Thymus (tissue), 11 donors: ENCODE results near the gene CTAGE8. TPM values are rescaled to one million over a fixed set of nuclear protein-coding genes. Genes with fewer than 3 reads are reported as not detected.
"Not testable (repeated sequence)": the region's sequence is repeated elsewhere in the genome, so short reads cannot be mapped to it uniquely, and the experiment has no call there.

Source experiments
- DNase-seq, 9 donors: peaks; one replicate each; pipeline ENCODE4 v3.0.0-alpha.2; 2013; ENCODE audit warnings: low spot score in 9 of 9, low read depth in 6 of 9, missing footprints in 1 of 9
- H3K27ac ChIP-seq, 2 donors: one replicate each; pipeline ENCODE4 v1.5.1; 2013; ENCODE audit warnings: control low read depth in 1 of 2, low read depth in 1 of 2, low read length in 1 of 2, mild to moderate bottlenecking in 1 of 2, moderate library complexity in 1 of 2
- H3K27me3 ChIP-seq, 2 donors: one replicate each; pipeline ENCODE4 v1.5.1; 2013; ENCODE audit warnings: low read length in 1 of 2; ENCODE audit not compliant: control insufficient read depth in 2 of 2, insufficient read depth in 1 of 2
- H3K36me3 ChIP-seq, 2 donors: one replicate each; pipeline ENCODE4 v1.5.1; 2013; ENCODE audit warnings: low read length in 1 of 2, mild to moderate bottlenecking in 1 of 2, moderate library complexity in 1 of 2; ENCODE audit not compliant: control insufficient read depth in 2 of 2, insufficient read depth in 2 of 2
- H3K4me1 ChIP-seq, 2 donors: one replicate each; pipeline ENCODE4 v1.5.1; 2013; ENCODE audit warnings: low read length in 2 of 2; ENCODE audit not compliant: control insufficient read depth in 2 of 2, insufficient read depth in 2 of 2
- H3K4me3 ChIP-seq, 2 donors: one replicate each; pipeline ENCODE4 v1.5.1; 2013; ENCODE audit warnings: low read length in 2 of 2, control low read depth in 1 of 2, mild to moderate bottlenecking in 1 of 2
- H3K9me3 ChIP-seq, 2 donors: one replicate each; pipeline ENCODE4 v1.5.1; 2013; ENCODE audit warnings: low read length in 1 of 2, mild to moderate bottlenecking in 1 of 2; ENCODE audit not compliant: control insufficient read depth in 2 of 2, insufficient read depth in 1 of 2
- WGBS: extraction: QIAGEN DNeasy Blood & Tissue Kit; methylation state at CpG from one replicate; pipeline ENCODE4 v1.1.7; 2013; 5-methylcytosine and 5-hydroxymethylcytosine counted together
- polyA plus RNA-seq: library from polyadenylated mRNA; stranded (reverse); fragments of 200-250 nt; gene quantifications from one replicate; pipeline ENCODE4 v1.2.3, GENCODE V29; 2013
- total RNA-seq: library from RNA; stranded (reverse); fragments of 120-200 nt; gene quantifications from one replicate; pipeline ENCODE4 v1.2.4, GENCODE V29; 2013
- donor health status: healthy.

CTAGE8 gene
- total and polyA plus RNA-seq, 2 donors: 0.52 to 3.1 TPM

DNA sequence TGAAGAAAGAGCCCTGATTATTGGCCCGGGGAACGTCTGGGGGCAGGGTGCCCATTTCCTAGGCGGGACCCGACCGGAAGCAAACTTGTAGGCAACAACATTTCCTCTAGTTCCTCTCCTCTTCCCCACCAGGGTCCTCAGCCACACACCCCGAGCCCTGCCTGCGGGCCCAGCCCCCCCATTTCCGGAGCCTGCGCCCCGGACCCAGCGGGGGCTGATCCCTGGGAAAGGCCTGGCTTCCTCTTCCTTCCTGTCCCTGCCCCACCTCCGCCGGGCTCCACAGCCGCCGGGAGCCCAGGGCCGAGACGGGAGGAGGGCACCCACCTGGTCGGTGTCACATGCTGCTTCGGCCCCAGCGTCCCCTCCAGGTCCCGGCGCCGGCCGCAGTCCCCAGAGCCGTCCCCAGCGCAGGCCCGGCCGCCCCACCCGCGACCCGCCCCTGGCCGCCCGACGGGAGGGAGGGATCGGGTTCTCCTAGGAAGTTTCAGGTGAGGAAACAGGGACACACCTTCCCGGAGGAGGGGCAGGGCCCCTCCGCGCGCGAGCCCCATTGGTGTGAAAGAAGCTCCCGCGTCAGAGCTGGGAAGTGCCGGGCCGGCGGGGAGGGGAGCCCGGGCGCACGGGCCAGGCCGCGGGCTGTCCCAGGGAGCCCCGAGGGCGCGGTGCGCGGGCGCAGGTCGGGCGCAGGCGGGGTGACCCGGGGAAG is 24.9 kb upstream of the CTAGE8 start:
- not testable (repeated sequence) for H3K36me3 ChIP-seq, H3K27ac ChIP-seq, DNase-seq, H3K4me1 ChIP-seq, H3K4me3 ChIP-seq, H3K27me3 ChIP-seq, H3K9me3 ChIP-seq
- WGBS: no CpG with 5 or more reads among the region's 60 CpGs

DNA sequence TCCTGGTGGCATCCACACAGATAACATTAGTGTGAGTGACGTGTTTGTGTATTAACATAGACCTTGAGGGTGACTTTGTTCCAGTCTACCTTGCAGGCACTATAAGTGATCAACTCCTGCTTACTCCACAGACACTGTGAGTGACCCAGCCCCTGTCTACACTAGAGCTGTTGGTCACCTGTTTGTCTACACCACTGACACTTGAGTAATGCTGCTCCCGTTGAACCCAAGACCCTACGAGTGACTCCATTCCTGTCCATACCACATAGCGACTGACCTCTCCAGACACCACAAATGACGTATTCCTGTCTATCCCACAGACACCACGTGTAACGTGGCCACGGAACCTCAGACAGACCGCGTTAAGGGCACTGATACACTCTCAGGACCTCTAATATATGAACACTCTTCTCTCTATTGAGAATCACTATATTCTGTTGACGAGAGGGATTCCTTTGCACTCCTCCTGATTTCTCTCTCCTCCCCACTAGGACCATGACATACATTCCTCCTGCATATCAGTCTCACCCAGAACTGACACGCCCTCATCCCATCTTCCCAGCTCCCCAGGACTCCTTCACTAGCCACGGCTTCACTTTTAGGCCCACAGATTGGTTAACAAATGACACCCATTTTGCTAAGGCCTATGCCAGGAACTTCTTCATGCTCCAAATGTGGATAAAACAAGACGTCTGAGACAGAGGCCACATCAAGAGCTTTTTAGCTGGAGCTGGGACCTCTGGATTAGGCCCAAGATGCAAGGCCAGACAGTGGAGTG is 23.5 kb upstream of the CTAGE8 start:
- H3K4me1 ChIP-seq, DNase-seq, H3K27me3 ChIP-seq, H3K27ac ChIP-seq, H3K4me3 ChIP-seq, H3K9me3 ChIP-seq, H3K36me3 ChIP-seq: not testable (repeated sequence)
- 98% methylated on average over 2 of the region's 14 CpGs for WGBS

DNA sequence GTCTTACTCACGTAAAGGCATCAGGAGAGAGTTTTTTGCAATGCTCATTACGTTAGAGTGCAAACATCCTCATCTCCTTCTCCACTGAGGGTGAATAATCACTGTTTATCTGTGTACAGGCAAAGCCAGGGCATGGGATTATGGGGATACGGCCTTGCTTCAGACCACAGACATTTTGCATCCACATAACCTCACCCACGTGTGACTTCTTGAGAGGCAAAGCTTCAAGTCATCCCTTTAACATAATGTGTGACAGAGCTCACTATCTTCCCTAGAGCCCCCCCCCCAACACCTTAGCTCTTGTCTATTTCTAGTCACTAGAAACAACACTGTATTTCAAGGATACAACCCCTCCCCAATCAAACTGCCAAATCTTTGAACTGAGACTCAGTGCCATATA is 22.5 kb upstream of the CTAGE8 start:
- H3K4me1 ChIP-seq, H3K36me3 ChIP-seq, H3K27ac ChIP-seq, H3K9me3 ChIP-seq, H3K27me3 ChIP-seq, DNase-seq, H3K4me3 ChIP-seq: not testable (repeated sequence)
- 19% methylated on average over 2 of the region's 4 CpGs for WGBS

DNA sequence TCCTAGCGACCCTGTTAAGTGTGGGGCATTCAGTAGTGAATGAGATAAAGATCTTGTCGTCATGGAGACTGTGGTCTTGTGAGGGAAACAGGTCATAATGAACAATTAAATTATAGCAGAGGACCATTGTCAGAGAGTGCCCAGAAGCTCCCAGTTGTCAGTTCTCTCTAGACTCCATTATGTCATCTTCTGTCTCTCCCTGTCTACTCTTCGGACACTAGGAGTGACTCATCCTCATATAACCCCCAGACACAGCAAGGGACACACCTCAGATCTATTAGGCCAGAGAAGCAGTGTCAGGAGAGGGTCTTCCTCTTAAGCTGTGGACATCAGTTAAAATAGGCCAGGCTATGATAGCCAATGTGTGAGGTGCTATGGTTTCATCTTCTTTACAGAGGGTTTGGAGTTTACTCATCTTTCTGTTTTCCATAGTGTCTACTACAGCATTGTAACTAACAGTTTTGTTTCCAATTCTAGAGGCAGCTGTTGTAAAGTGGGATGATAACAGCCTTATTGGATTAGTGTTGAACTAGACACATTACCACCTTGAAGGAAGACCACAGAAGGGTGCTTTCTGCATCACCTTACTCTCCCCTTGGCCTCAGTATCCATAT is 18.2 kb upstream of the CTAGE8 start:
- not testable (repeated sequence) for H3K27me3 ChIP-seq, H3K36me3 ChIP-seq, H3K4me3 ChIP-seq, H3K27ac ChIP-seq, H3K4me1 ChIP-seq, H3K9me3 ChIP-seq, DNase-seq
- WGBS: no CpG with 5 or more reads among the region's 3 CpGs

DNA sequence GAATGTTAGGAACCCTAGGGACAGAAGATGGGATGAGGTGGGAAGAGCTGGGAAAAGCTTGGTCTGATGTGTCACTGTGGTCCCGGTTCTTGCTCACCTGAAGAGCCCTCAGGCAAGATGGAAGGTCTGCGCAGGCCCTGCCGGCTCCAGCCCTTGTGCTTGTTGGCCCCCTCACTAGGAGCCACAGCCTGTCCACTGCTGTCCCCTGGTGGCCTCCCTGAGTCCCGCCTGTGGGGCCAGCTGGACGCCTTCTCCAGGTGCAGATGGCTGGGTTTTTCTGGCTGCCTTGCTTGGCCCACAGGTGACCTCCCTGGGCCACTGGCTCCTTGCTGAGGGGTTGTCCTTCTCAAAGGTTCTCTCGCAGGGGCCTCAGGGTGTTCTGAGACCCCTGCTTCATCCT is 14.6 kb upstream of the CTAGE8 start:
- H3K27me3 ChIP-seq, H3K4me1 ChIP-seq, H3K36me3 ChIP-seq, H3K9me3 ChIP-seq, H3K27ac ChIP-seq, H3K4me3 ChIP-seq, DNase-seq: not testable (repeated sequence)
- WGBS: no CpG with 5 or more reads among the region's 6 CpGs

DNA sequence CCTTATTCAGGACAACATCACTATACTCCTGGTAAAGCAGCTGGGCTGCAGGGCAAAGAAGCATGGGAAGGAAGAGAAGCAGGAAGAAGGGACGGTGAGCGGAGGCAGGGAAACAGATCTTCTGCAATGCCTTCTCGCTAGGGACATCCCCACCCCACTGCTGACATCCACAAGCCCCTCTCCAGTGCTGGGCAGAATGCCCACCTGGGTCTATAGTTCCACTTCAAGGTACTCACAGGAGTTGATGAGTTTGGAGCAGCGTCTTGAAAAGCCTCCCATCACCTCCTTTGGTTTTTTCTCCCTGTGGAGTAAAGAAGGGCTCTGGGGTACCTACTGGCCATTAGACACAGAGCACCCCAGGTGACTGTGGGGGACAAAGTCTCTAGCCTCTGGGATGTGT is 13.4 kb upstream of the CTAGE8 start:
- 99% methylated on average over 2 of the region's 4 CpGs for WGBS
- H3K27ac ChIP-seq, H3K4me1 ChIP-seq, H3K9me3 ChIP-seq, DNase-seq, H3K4me3 ChIP-seq, H3K36me3 ChIP-seq, H3K27me3 ChIP-seq: not testable (repeated sequence)

DNA sequence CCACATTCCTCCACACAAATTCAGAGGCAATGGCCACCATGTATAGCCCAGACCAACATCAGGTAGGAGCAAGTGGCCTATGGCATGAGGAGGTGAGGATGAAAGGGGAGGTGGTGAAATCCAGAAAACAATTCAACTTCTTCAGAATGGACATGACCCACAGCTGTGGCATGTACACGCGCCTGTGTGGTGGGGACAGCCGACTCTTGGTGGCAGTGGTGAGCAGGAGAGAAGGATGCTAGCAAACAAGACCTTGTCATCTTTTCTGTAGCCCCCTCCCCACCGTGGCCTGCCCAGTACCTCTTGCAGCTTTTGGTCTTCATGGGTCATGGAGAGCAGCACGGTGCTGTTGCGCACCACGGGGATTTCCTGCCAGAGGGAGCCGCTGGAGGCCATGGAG is 12.9 kb upstream of the CTAGE8 start:
- H3K27me3 ChIP-seq, H3K4me3 ChIP-seq, H3K9me3 ChIP-seq, DNase-seq, H3K36me3 ChIP-seq, H3K4me1 ChIP-seq, H3K27ac ChIP-seq: not testable (repeated sequence)
- no CpG with 5 or more reads among the region's 8 CpGs for WGBS

DNA sequence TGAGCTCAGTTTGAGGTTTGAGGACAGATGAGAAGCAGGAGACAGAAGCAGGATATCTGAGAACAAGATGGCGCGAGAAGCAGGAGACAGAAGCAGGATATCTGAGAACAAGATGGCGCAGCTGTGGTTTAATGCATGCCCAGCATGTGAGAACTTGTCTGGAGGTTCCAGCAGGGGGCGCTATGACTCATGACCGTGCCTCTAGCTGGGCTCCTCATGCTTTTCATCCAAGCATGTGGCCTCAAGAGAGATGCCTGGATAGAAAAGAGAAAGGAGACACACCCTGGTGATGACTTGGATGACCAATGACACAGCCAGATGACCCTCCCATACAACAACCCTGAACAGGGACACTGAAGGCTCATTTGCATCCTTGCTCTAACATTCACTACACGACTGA is 10.9 kb upstream of the CTAGE8 start:
- DNase-seq, H3K4me1 ChIP-seq, H3K27ac ChIP-seq, H3K4me3 ChIP-seq, H3K36me3 ChIP-seq, H3K9me3 ChIP-seq, H3K27me3 ChIP-seq: not testable (repeated sequence)
- over 99% methylated on average over 3 of the region's 6 CpGs for WGBS

DNA sequence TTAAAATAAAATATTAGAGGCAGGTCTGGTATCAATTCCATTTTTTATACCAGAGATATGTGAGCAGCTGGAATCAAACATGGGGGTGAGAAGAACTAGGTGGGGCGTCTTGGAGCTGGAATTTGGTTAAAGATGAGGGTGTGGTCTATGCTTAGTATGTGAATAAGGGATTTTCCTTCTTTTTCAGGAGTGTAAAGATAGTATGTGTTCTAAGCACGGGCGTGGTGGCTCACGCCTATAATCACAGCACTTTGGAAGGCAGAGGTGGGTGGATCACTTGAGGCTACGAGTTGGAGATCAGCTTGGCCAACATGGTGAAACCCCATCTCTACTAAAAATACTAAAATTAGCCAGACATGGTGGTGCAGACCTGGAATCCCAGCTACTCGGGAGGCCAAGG is 6.2 kb upstream of the CTAGE8 start:
- WGBS: 99% methylated on average over 4 of the region's 6 CpGs
- H3K4me3 ChIP-seq, H3K4me1 ChIP-seq, H3K9me3 ChIP-seq, H3K27me3 ChIP-seq, H3K36me3 ChIP-seq, H3K27ac ChIP-seq, DNase-seq: not testable (repeated sequence)
